ENCODE measurements around the gene INMT. TPM values are rescaled to one million over a fixed set of nuclear protein-coding genes. Genes with fewer than 3 reads are reported as not detected.

The INMT gene
- total RNA-seq, 2 experiments from 2014 or later, result 0.32 TPM; not detected in 1

- Histone ChIP-seq H3K4me1 (ENCODE audit: insufficient read depth, low read length, poor library complexity, severe bottlenecking) (peaks cover 1% of the 10 kb centered on the region), H3K9me2 (ENCODE audit: insufficient read depth, low read length) (no peaks in the 10 kb centered on the region), H3K36me3 (ENCODE audit: insufficient read depth, low read length) (no peaks in the 10 kb centered on the region), H3K9me3 (ENCODE audit: low read length) (no peaks in the 10 kb centered on the region), H3K79me2 (ENCODE audit: insufficient read depth, low read depth, low read length) (no peaks in the 10 kb centered on the region), H3K27ac (ENCODE audit: low read depth, low read length, poor library complexity, severe bottlenecking) (no peak overlapping the region), H3K4me3 (ENCODE audit: low read depth, low read length, poor library complexity, severe bottlenecking) (no peak overlapping the region), H2AFZ (ENCODE audit: low read length) (no peak overlapping the region), H4K20me1 (ENCODE audit: insufficient read depth, low read length) (no peaks in the 10 kb centered on the region), H3K4me2 (ENCODE audit: low read length) (no peak overlapping the region)
- no peak for TF ChIP-seq EZH2phosphoT487 (IDR thresholded peaks at IDR 0.05; ENCODE audit: borderline replicate concordance, low read depth, low read length)
- TF ChIP-seq CTCF (conservative IDR thresholded peaks at IDR 0.05; ENCODE audit: low read length), result no peak
- no TSS peak for BruUV-seq (replicated peaks)
- POLR2A ChIA-PET, result no interaction called here
- intact Hi-C loops (cut with micrococcal nuclease; ENCODE audit: unreplicated experiment), result no loop called here
- no peak for DNase-seq (ENCODE audit: low spot score)
- CTCF ChIA-PET (ENCODE audit: unreplicated experiment), result no interaction called here
Observed at GRCh38 chr7:30721211-30721610, 30.7 kb upstream of the INMT start.

- no peak overlapping the region for H3K4me3 ChIP-seq (ENCODE audit: low read depth, low read length, poor library complexity, severe bottlenecking)
- no peaks in the 10 kb centered on the region for H3K9me2 ChIP-seq (ENCODE audit: insufficient read depth, low read length)
- DNase-seq (ENCODE audit: low spot score), result no peak
- H3K36me3 ChIP-seq (ENCODE audit: insufficient read depth, low read length), result no peaks in the 10 kb centered on the region
- no peaks in the 10 kb centered on the region for H3K79me2 ChIP-seq (ENCODE audit: insufficient read depth, low read depth, low read length)
- no peak overlapping the region for H3K4me2 ChIP-seq (ENCODE audit: low read length)
- TF ChIP-seq EZH2phosphoT487 (IDR thresholded peaks at IDR 0.05; ENCODE audit: borderline replicate concordance, low read depth, low read length), result no peak
- TF ChIP-seq CTCF (conservative IDR thresholded peaks at IDR 0.05; ENCODE audit: low read length), result no peak
- no peaks in the 10 kb centered on the region for H4K20me1 ChIP-seq (ENCODE audit: insufficient read depth, low read length)
- H3K27ac ChIP-seq (ENCODE audit: low read depth, low read length, poor library complexity, severe bottlenecking), result no peak overlapping the region
- ChIA-PET CTCF (ENCODE audit: unreplicated experiment) (no interaction called here), POLR2A (no interaction called here)
- intact Hi-C loops (cut with micrococcal nuclease; ENCODE audit: unreplicated experiment), result no loop called here
- H2AFZ ChIP-seq (ENCODE audit: low read length), result no peak overlapping the region
- H3K9me3 ChIP-seq (ENCODE audit: low read length), result no peaks in the 10 kb centered on the region
- peaks cover 11% of the 10 kb centered on the region for H3K4me1 ChIP-seq (ENCODE audit: insufficient read depth, low read length, poor library complexity, severe bottlenecking)
- no TSS peak for BruUV-seq (replicated peaks)
Observed at GRCh38 chr7:30722187-30722586, 29.7 kb upstream of the INMT start.

GRCh38 chr7:30722671-30723070 is 29.3 kb upstream of the INMT start:
- H3K4me2 ChIP-seq (ENCODE audit: low read length), result no peak overlapping the region
- H3K36me3 ChIP-seq (ENCODE audit: insufficient read depth, low read length), result no peaks in the 10 kb centered on the region
- no peak overlapping the region for H2AFZ ChIP-seq (ENCODE audit: low read length)
- H3K9me3 ChIP-seq (ENCODE audit: low read length), result no peaks in the 10 kb centered on the region
- no peaks in the 10 kb centered on the region for H4K20me1 ChIP-seq (ENCODE audit: insufficient read depth, low read length)
- H3K4me3 ChIP-seq (ENCODE audit: low read depth, low read length, poor library complexity, severe bottlenecking), result no peak overlapping the region
- H3K79me2 ChIP-seq (ENCODE audit: insufficient read depth, low read depth, low read length), result no peaks in the 10 kb centered on the region
- TF ChIP-seq EZH2phosphoT487 (IDR thresholded peaks at IDR 0.05; ENCODE audit: borderline replicate concordance, low read depth, low read length) (no peak), CTCF (conservative IDR thresholded peaks at IDR 0.05; ENCODE audit: low read length) (no peak)
- peaks cover 16% of the 10 kb centered on the region for H3K4me1 ChIP-seq (ENCODE audit: insufficient read depth, low read length, poor library complexity, severe bottlenecking)
- BruUV-seq (replicated peaks), result no TSS peak
- ChIA-PET POLR2A (interaction anchor here (0.6 kb wide), 1 partner anchor 13 kb away, joined by 6 read pairs; no protein-coding TSS in a partner anchor), CTCF (ENCODE audit: unreplicated experiment) (no interaction called here)
- H3K27ac ChIP-seq (ENCODE audit: low read depth, low read length, poor library complexity, severe bottlenecking), result no peak overlapping the region
- no peaks in the 10 kb centered on the region for H3K9me2 ChIP-seq (ENCODE audit: insufficient read depth, low read length)
- intact Hi-C loops (cut with micrococcal nuclease; ENCODE audit: unreplicated experiment), result no loop called here
- DNase-seq (ENCODE audit: low spot score), result no peak
